K562 (cell line): Measurements from ENCODE around the gene NES. TPM values are rescaled to one million over a fixed set of nuclear protein-coding genes. Genes with fewer than 3 reads are reported as not detected.

Experiments
- ATF7 ChIP-seq: fragments of 450-650 bp; IDR thresholded peaks from 2 replicates; pipeline ENCODE4 v1.7.1; 2014; ENCODE audit warnings: mild to moderate bottlenecking, moderate library complexity
- CREM ChIP-seq: IDR thresholded peaks from 2 replicates; pipeline ENCODE4 v1.6.1; 2014; ENCODE audit warnings: antibody characterized with exemption, low read depth
- E2F1 ChIP-seq: sonication (generic); formaldehyde crosslinking; IDR thresholded peaks from 2 replicates; pipeline ENCODE4 v1.8.1; 2023; ENCODE audit warnings: mild to moderate bottlenecking, missing genetic modification reagents, moderate library complexity
- HMBOX1 ChIP-seq: sonication (generic); IDR thresholded peaks from 2 replicates; pipeline ENCODE4 v1.6.1; 2016
- MAFF ChIP-seq: IDR thresholded peaks from 2 replicates; pipeline ENCODE4 v1.6.1; 2012; ENCODE audit warnings: low read length, improper control_type of control experiment
- MAZ ChIP-seq, 2 experiments: fragments of 450-650 bp in 1 of 2; sonication (generic) in 1 of 2; formaldehyde crosslinking; IDR thresholded peaks in 1 of 2; conservative IDR thresholded peaks in 1 of 2; 2 replicates each; pipeline versions ENCODE4 v1.4.0 to v1.5.0; 2020; ENCODE audit warnings: mild to moderate bottlenecking in 1 of 2, missing genetic modification reagents in 1 of 2
- MXD1 ChIP-seq: fragments of 250-450 bp; sonication (Bioruptor Pico); IDR thresholded peaks from 2 replicates; pipeline ENCODE4 v1.8.0; 2021; ENCODE audit warnings: borderline replicate concordance, mild to moderate bottlenecking, moderate library complexity; ENCODE audit not compliant: poor library complexity, severe bottlenecking
- PHF20 ChIP-seq: fragments of 450-650 bp; IDR thresholded peaks from 2 replicates; pipeline ENCODE4 v1.6.1; 2018; ENCODE audit not compliant: partially characterized antibody
- POLR2A ChIP-seq: fragments of 450-650 bp; conservative IDR thresholded peaks from 2 replicates; pipeline ENCODE4 v1.6.1; 2016
- POLR2G ChIP-seq: fragments of 200-400 bp; formaldehyde crosslinking; IDR thresholded peaks from 2 replicates; pipeline ENCODE4 v1.6.1; 2017; ENCODE audit warnings: low read depth, mild to moderate bottlenecking, antibody characterized with exemption, low read length, moderate library complexity
- RBFOX2 ChIP-seq: fragments of 200-400 bp; formaldehyde crosslinking; IDR thresholded peaks from 2 replicates; pipeline ENCODE4 v1.6.1; 2017; ENCODE audit warnings: low read depth, mild to moderate bottlenecking, low read length, moderate library complexity
- SMAD3 ChIP-seq: fragments of 450-650 bp; formaldehyde crosslinking; conservative IDR thresholded peaks from 2 replicates; pipeline ENCODE4 v1.4.0; 2020; ENCODE audit warnings: mild to moderate bottlenecking
- SPI1 ChIP-seq: IDR thresholded peaks from 2 replicates; pipeline ENCODE4 v1.6.1; 2011; ENCODE audit warnings: low read depth, low read length, control low read depth, borderline replicate concordance
- TAF7 ChIP-seq: fragments of 450-650 bp; IDR thresholded peaks from 2 replicates; pipeline ENCODE4 v1.6.1; 2016; ENCODE audit warnings: missing genetic modification characterization, missing compliant biosample characterization
- TCF7 ChIP-seq: sonication (generic); IDR thresholded peaks from 2 replicates; pipeline ENCODE4 v1.6.1; 2016; ENCODE audit warnings: antibody characterized with exemption, borderline replicate concordance
- XRCC5 ChIP-seq: fragments of 200-400 bp; formaldehyde crosslinking; IDR thresholded peaks from 2 replicates; pipeline ENCODE4 v1.6.1; 2017; ENCODE audit warnings: low read depth, mild to moderate bottlenecking, low read length
- ZFP91 ChIP-seq: sonication (generic); formaldehyde crosslinking; IDR thresholded peaks from 2 replicates; pipeline ENCODE4 v1.8.0; 2022; ENCODE audit warnings: mild to moderate bottlenecking, missing genetic modification reagents
- ZNF197 ChIP-seq: fragments of 200-800 bp; sonication (Bioruptor generic); IDR thresholded peaks from 2 replicates; pipeline ENCODE4 v1.6.1; 2016; ENCODE audit warnings: low read depth, missing genetic modification characterization, missing compliant biosample characterization
- polyA plus RNA-seq, 8 experiments: library from polyadenylated mRNA; depleted of rRNA in 4 of 8; stranded (reverse) in 5 of 8; unstranded in 3 of 8; fragments of >200 nt; fragmentation: Nextera tagmentation in 2 of 8; fragmentation: Illumina TruSeq in 1 of 8; extraction: Ambion mirVana in 2 of 8; extraction: Trizol in 1 of 8; gene quantifications; 2 replicates each; pipeline versions ENCODE4 v1.2.1 to v1.2.3, GENCODE V29; 2011 to 2014; ENCODE audit warnings: inconsistent platforms in 1 of 8, missing spikeins in 1 of 8
- total RNA-seq, 7 experiments: library from RNA; depleted of rRNA in 6 of 7; stranded (reverse); fragments of >200 nt in 6 of 7; fragmentation: Illumina TruSeq in 2 of 7; extraction: Trizol in 2 of 7; gene quantifications; 2 replicates each; pipeline versions ENCODE4 v1.2.1 to v1.2.3, GENCODE V29; 2011 to 2021; ENCODE audit warnings: low replicate concordance in 1 of 7

NES gene
- total and polyA plus RNA-seq, 9 of the 15 experiments (the other 6 are each of a cell fraction or from before 2014, with no cell fraction given): 0.10 to 8.6 (median 4.2) TPM

- TF ChIP-seq MAZ (CRISPR knock-in tag; conservative IDR thresholded peaks at IDR 0.05 in 1 of 2, IDR thresholded peaks at IDR 0.05 in 1 of 2) (0 out of 4 replicates have a peak, but pooled peaks of 1 of the 2 experiments have one; percentile 20), CREM (no peak), XRCC5 (0 out of 2 replicates have a peak, but pooled peaks have one; percentile 40), E2F1 (CRISPR knock-in tag) (no peak), HMBOX1 (no peak), PHF20 (no peak), ATF7 (no peak), RBFOX2 (peak; percentile 56), SPI1 (0 out of 2 replicates have a peak, but pooled peaks have one; percentile 41), ZFP91 (no peak), TCF7 (no peak), MAFF (no peak), TAF7 (no peak), ZNF197 (no peak), POLR2A (peak; percentile 1; the same call in 1 of the 2 replicates), MXD1 (no peak), SMAD3 (CRISPR knock-in tag) (no peak), POLR2G (peak; percentile 56; the same call in 1 of the 2 replicates)
These were observed 24.8 kb downstream of the NES start (continued) for GRCh38 chr1:156652131-156652991.
